HepG2 (cell line): Measurements from ENCODE around the gene GPR27. TPM values are rescaled to one million over a fixed set of nuclear protein-coding genes. Genes with fewer than 3 reads are reported as not detected.

ENCODE experiments used
- ATAC-seq: fragments of 200-7000 bp; cut with Tn5 transposase; 3 replicates; pipeline ENCODE4 v1.9.1; 2020; ENCODE audit warnings: mild to moderate bottlenecking, moderate library complexity
- BruUV-seq: library from RNA; stranded (reverse); fragments of 400-500 nt; replicated peaks from 2 replicates; lab custom pipeline; 2021; lab: Mats Ljungman, UMichigan
- CTCF ChIA-PET: fragments of 300-600 bp; formaldehyde crosslinking; extraction: SDS; loops from one replicate; lab custom pipeline; 2021; ENCODE audit warnings: low total read pairs, inconsistent platforms, low intra/inter-chr PET ratio; lab: Yijun Ruan, JAX
- POLR2A ChIA-PET: fragments of 350-600 bp; sonication (Branson Sonifier 250); formaldehyde crosslinking; loops from one replicate; lab custom pipeline; 2020; ENCODE audit warnings: antibody characterized with exemption, inconsistent platforms; lab: Yijun Ruan, JAX
- DNase-seq: peaks from one replicate; pipeline ENCODE4 v3.0.0-alpha.2; 2015; ENCODE audit warnings: low spot score
- FAIRE-seq: peaks from 3 replicates; lab custom pipeline; 2011; peaks lifted over from hg19 to GRCh38; lab: Jason Lieb, UNC
- H2AFZ ChIP-seq: one replicate; pipeline ENCODE4 v1.6.1; 2011; ENCODE audit warnings: low read length, inconsistent platforms
- H3K27ac ChIP-seq: fragments of 300-600 bp; 3 replicates; pipeline ENCODE4 v1.8.0; 2011; ENCODE audit warnings: mixed run types, mild to moderate bottlenecking, mixed read lengths, low read length, inconsistent platforms; ENCODE audit not compliant: insufficient read depth; ENCODE audit errors: extremely low read length
- H3K27me3 ChIP-seq, 2 experiments: fragments of 200-600 bp in 1 of 2; 2 replicates in 1 of 2; 3 replicates in 1 of 2; pipeline versions ENCODE4 v1.6.0 to v1.8.0; 2011; ENCODE audit warnings: low read length in 2 of 2, mild to moderate bottlenecking in 2 of 2, moderate library complexity in 2 of 2, inconsistent platforms in 1 of 2; ENCODE audit not compliant: insufficient read depth in 2 of 2, control insufficient read depth in 1 of 2
- H3K36me3 ChIP-seq, 2 experiments: fragments of 200-600 bp in 1 of 2; replicated peaks in 1 of 2; 2 replicates in 1 of 2; 3 replicates in 1 of 2; pipeline versions ENCODE4 v1.5.1 to v1.8.0; 2011; ENCODE audit warnings: low read length in 2 of 2, inconsistent platforms in 1 of 2; ENCODE audit not compliant: insufficient read depth in 2 of 2, control insufficient read depth in 1 of 2
- H3K4me1 ChIP-seq: 2 replicates; pipeline ENCODE4 v1.5.1; 2012; ENCODE audit warnings: low read length, inconsistent platforms; ENCODE audit not compliant: insufficient read depth
- H3K4me2 ChIP-seq: 2 replicates; pipeline ENCODE4 v1.6.0; 2011; ENCODE audit warnings: low read depth, low read length, inconsistent platforms
- H3K4me3 ChIP-seq, 3 experiments: fragments of 200-600 bp in 1 of 3; sonication (generic), shearing (Covaris generic) in 1 of 3; replicated peaks in 1 of 3; 2 replicates each; pipeline ENCODE4 v1.5.1; 2011 to 2016; ENCODE audit warnings: low read length in 3 of 3, inconsistent platforms in 2 of 3, low read depth in 2 of 3, mild to moderate bottlenecking in 2 of 3, control low read depth in 1 of 3, mixed read lengths in 1 of 3; ENCODE audit not compliant: insufficient read depth in 1 of 3
- H3K79me2 ChIP-seq: one replicate; pipeline ENCODE4 v1.6.1; 2011; ENCODE audit warnings: low read length, inconsistent platforms; ENCODE audit not compliant: insufficient read depth
- H3K9ac ChIP-seq: 2 replicates; pipeline ENCODE4 v1.6.0; 2011; ENCODE audit warnings: mild to moderate bottlenecking, low read depth, low read length, inconsistent platforms; ENCODE audit not compliant: insufficient read depth
- H3K9me3 ChIP-seq: 2 replicates; pipeline ENCODE4 v1.5.1; 2012; ENCODE audit warnings: mild to moderate bottlenecking, low read length
- H4K20me1 ChIP-seq: 2 replicates; pipeline ENCODE4 v1.6.0; 2011; ENCODE audit warnings: inconsistent platforms, mild to moderate bottlenecking, low read length, moderate library complexity; ENCODE audit not compliant: insufficient read depth
- ATF7 ChIP-seq, 2 experiments: fragments of 450-650 bp in 1 of 2; sonication (generic) in 1 of 2; formaldehyde crosslinking in 1 of 2; IDR thresholded peaks; 2 replicates each; pipeline versions ENCODE4 v1.4.0 to v1.6.1; 2016 to 2020; ENCODE audit warnings: antibody characterized with exemption in 1 of 2, mild to moderate bottlenecking in 1 of 2, missing genetic modification reagents in 1 of 2
- ZMYM3 ChIP-seq: sonication (generic); formaldehyde crosslinking; IDR thresholded peaks from 2 replicates; pipeline ENCODE4 v1.5.1; 2020; ENCODE audit warnings: mild to moderate bottlenecking, missing genetic modification reagents
- ZNF253 ChIP-seq: sonication (generic); formaldehyde crosslinking; IDR thresholded peaks from 2 replicates; pipeline ENCODE4 v1.8.0; 2022; ENCODE audit warnings: mild to moderate bottlenecking, missing genetic modification reagents, borderline replicate concordance
- ZNF670 ChIP-seq: sonication (generic); formaldehyde crosslinking; IDR thresholded peaks from 2 replicates; pipeline ENCODE4 v1.8.0; 2022; ENCODE audit warnings: mild to moderate bottlenecking, missing genetic modification reagents, borderline replicate concordance
- WGBS: methylation state at CpG from one replicate; pipeline ENCODE4 v1.1.6; 2017; ENCODE audit warnings: low lambda C conversion rate; 5-methylcytosine and 5-hydroxymethylcytosine counted together
- in situ Hi-C: cut with HindIII; loops from 2 replicates; pipeline ENCODE4 v1.10.0; 2017; ENCODE audit warnings: low pct_unique_long_range_greater_than_20kb; ENCODE audit not compliant: extremely low pct_ligation_motif_present
- intact Hi-C: fragments of 100-400 bp; cut with micrococcal nuclease; formaldehyde crosslinking; loops from one replicate; pipeline ENCODE4 v1.10.0; 2022; ENCODE audit not compliant: unreplicated experiment
- polyA plus RNA-seq, 8 experiments: library from polyadenylated mRNA; depleted of rRNA in 3 of 8; stranded (reverse) in 7 of 8; unstranded in 1 of 8; fragments of >200 nt; fragmentation: Illumina TruSeq in 4 of 8; extraction: Trizol in 4 of 8; gene quantifications; 2 replicates each; pipeline versions ENCODE4 v1.2.1 to v1.2.3, GENCODE V29; 2011 to 2016; ENCODE audit warnings: low read depth in 4 of 8, missing spikeins in 1 of 8, mixed read lengths in 1 of 8; ENCODE audit not compliant: insufficient read depth in 1 of 8
- total RNA-seq, 5 experiments: library from RNA; depleted of rRNA; stranded (reverse); fragments of >200 nt; fragmentation: Illumina TruSeq; extraction: Trizol; gene quantifications; 2 replicates each; pipeline ENCODE4 v1.2.3, GENCODE V29; 2016; ENCODE audit warnings: low read depth in 1 of 5
- TF ChIP-seq, protein P1 (sequence below): sonication (generic); formaldehyde crosslinking; IDR thresholded peaks from 2 replicates; pipeline ENCODE4 v1.5.0; 2020; ENCODE audit warnings: mild to moderate bottlenecking, missing genetic modification reagents

Gene GPR27
- total and polyA plus RNA-seq, 2 of the 13 experiments (the other 11 are each of a cell fraction or from before 2014, with no cell fraction given): not detected

DNA sequence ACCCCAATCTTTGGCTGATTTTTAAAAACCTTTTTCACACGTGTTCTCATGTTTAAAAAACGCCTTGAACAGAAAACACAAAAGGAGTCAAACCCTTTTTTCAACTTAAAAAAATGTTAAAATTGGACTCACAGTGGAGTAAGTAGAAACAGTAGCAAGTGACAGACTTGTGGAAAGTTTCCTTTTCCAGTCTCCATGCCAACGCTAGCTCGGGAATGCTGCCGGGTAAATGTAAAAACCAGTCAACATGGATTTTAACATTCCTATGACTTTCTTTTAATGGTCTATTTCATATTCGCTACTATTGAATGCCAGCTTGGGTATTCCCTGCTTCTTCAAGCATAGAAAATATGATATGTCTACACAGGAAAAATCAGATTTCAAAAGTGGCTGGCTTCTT, 32.9 kb downstream of the GPR27 start (continued):
- no peak for TF ChIP-seq ZNF253 (CRISPR knock-in tag)

DNA sequence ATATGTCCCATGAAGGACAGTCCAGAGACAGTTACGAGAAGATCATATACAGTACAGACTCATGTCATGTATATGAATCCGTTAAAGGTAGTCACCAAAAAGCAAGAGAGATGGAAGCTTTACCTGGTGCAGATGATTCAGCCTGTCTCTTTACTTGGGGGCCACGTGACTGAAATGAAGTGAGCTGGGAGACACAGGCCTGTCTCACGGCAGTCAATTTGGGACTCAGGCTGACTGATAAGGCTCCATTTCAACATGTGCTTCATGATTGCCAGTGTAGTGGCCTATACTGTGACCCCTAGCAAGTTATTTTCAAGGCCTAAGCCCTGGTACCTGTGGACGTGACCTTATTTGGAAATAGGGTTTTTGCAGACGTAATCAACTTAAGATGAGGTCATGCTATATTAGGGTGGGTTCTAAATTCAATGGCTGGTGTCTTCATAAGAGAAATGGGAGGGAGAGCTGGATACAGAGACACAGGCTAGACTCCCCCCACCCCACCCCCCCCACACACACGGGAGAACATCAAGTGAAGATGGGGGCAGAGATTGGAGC, 34.3 kb downstream of the GPR27 start:
- WGBS: 22% methylated on average over 6 of the region's 7 CpGs
- BruUV-seq: no TSS peak

More for the DNA sequence above, 34.3 kb downstream of the GPR27 start:
- H3K4me1 ChIP-seq: no peaks in the 10 kb centered on the region
- in situ Hi-C loops: no loop called here
- no peak overlapping the region for H2AFZ ChIP-seq
- H3K79me2 ChIP-seq: no peaks in the 10 kb centered on the region
- H3K9ac ChIP-seq: no peak overlapping the region
- H3K4me3 ChIP-seq: no peak overlapping the region
- no peak overlapping the region for H3K4me2 ChIP-seq
- H3K27ac ChIP-seq: no peak overlapping the region
- H3K36me3 ChIP-seq: no peaks in the 10 kb centered on the region
- H3K9me3 ChIP-seq: no peaks in the 10 kb centered on the region
- ATAC-seq: no peak
- intact Hi-C loops: loop anchor here (1.0 to 10.0 kb wide), 2 partner anchors 39 to 393 kb away; no protein-coding TSS in a partner anchor
- no peaks in the 10 kb centered on the region; the same call in 1 of the 2 replicates for H4K20me1 ChIP-seq
- no peak for DNase-seq
- no peak for FAIRE-seq
- CTCF ChIA-PET: no interaction called here
- TF ChIP-seq, protein P1, sequence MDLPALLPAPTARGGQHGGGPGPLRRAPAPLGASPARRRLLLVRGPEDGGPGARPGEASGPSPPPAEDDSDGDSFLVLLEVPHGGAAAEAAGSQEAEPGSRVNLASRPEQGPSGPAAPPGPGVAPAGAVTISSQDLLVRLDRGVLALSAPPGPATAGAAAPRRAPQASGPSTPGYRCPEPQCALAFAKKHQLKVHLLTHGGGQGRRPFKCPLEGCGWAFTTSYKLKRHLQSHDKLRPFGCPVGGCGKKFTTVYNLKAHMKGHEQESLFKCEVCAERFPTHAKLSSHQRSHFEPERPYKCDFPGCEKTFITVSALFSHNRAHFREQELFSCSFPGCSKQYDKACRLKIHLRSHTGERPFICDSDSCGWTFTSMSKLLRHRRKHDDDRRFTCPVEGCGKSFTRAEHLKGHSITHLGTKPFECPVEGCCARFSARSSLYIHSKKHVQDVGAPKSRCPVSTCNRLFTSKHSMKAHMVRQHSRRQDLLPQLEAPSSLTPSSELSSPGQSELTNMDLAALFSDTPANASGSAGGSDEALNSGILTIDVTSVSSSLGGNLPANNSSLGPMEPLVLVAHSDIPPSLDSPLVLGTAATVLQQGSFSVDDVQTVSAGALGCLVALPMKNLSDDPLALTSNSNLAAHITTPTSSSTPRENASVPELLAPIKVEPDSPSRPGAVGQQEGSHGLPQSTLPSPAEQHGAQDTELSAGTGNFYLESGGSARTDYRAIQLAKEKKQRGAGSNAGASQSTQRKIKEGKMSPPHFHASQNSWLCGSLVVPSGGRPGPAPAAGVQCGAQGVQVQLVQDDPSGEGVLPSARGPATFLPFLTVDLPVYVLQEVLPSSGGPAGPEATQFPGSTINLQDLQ (CRISPR knock-in tag): no peak
- no peak for TF ChIP-seq ZMYM3 (CRISPR knock-in tag)
- TF ChIP-seq ATF7 (IDR thresholded peaks at IDR 0.05): 0 out of 2 replicates have a peak, but pooled peaks have one; percentile 35
- no peak for TF ChIP-seq ATF7 (CRISPR knock-in tag; IDR thresholded peaks at IDR 0.05)
- no peak for TF ChIP-seq ZNF670 (CRISPR knock-in tag)
- TF ChIP-seq, all 625 proteins: peak for 1
- POLR2A ChIA-PET: no interaction called here
- H3K27me3 ChIP-seq: peaks cover 2 to 39% of the 10 kb centered on the region in 2 experiments; a peak in 3 of 5 replicates
